Measurements from ENCODE around the gene IGFBP5.

IGFBP5 gene

DNA sequence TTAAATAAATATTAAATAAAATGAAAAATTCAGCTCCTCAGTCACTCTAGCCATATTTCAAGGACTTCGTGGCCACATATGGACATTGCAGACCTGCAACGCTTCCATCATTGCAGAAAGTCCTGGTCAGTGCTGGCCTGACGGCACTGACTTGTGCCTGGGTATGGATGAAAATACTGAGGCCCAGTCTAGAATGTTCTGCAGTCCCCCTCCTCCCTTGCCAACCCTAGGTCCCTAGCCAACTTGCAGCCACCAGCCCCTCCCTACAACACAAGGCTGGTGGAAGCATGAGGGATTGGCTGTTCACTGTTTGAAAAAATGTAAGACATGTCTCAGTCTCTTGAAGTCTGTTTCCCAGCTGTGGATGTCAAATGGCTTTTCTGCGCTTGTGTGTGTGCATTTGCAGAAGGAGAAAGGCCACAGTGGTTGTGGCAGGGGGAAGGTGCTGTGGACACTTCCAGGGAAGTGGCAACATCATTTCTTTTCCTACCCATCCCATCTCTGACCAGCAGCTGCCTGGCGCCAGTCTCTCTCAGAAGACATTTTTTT lies 9.9 kb downstream of the IGFBP5 start:
- Histone ChIP-seq H3K4me3 (ENCODE audit: low read length) (no peak overlapping the region), H3K9me3 (ENCODE audit: control insufficient read depth, low read length) (no peaks in the 10 kb centered on the region), H3K9ac (ENCODE audit: low read length) (no peak overlapping the region), H3K4me1 (ENCODE audit: control insufficient read depth, insufficient read depth, low read length) (peaks cover 53% of the 10 kb centered on the region), H3K36me3 (ENCODE audit: control insufficient read depth, insufficient read depth, low read length, severe bottlenecking) (peaks cover 25% of the 10 kb centered on the region), H3K27me3 (replicated peaks; ENCODE audit: control insufficient read depth, insufficient read depth, low read length) (no peaks in the 10 kb centered on the region)
- DNase-seq (ENCODE audit: low read depth): no peak

DNA sequence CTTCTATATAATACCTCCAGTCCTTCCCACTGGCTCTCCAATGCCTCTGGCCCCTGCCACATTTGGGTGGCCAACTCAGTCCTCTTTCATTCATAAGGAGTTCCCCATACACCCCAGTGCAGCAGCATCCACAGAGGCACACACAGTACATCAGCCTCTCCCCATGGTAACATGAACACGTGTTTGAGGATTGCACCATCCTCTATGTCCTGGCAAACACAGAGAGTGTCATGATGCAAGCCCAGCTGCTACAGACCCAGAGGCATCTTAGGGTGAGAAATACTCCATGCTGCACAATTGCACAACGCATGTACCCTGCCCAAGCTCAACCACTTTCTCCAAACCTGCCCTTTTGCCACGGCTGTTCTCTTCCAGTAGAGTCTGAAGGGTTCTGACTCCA lies 11.5 kb downstream of the IGFBP5 start:
- Histone ChIP-seq H3K9me3 (ENCODE audit: control insufficient read depth, low read length) (no peaks in the 10 kb centered on the region), H3K36me3 (ENCODE audit: control insufficient read depth, insufficient read depth, low read length, severe bottlenecking) (peaks cover 23% of the 10 kb centered on the region), H3K4me3 (ENCODE audit: low read length) (no peak overlapping the region), H3K9ac (ENCODE audit: low read length) (no peak overlapping the region), H3K27me3 (replicated peaks; ENCODE audit: control insufficient read depth, insufficient read depth, low read length) (no peaks in the 10 kb centered on the region), H3K4me1 (ENCODE audit: control insufficient read depth, insufficient read depth, low read length) (peaks cover 37% of the 10 kb centered on the region)
- DNase-seq (ENCODE audit: low read depth): peak; percentile 98

DNA sequence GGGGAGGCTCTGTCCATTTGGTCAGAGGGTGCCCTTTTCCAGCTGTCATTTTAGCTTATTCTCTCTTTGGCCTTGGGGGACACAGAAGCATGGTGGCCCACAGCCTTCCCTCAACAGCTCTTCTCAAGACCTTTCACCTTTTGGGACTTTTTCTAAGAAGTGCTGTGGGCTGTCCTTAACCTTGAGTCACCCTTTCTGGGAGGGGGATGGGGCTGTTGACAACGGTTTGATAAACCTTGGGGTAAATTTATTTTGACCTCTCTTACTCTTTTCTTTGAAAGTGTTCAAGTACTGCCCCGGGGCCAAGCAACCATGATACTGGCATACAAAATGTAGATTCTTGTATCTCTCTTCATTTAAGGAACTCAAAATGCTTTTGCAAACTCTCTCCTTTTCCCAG lies 13.7 kb downstream of the IGFBP5 start:
- DNase-seq (ENCODE audit: low read depth): no peak
- H3K36me3 ChIP-seq (ENCODE audit: control insufficient read depth, insufficient read depth, low read length, severe bottlenecking): peaks cover 32% of the 10 kb centered on the region

DNA sequence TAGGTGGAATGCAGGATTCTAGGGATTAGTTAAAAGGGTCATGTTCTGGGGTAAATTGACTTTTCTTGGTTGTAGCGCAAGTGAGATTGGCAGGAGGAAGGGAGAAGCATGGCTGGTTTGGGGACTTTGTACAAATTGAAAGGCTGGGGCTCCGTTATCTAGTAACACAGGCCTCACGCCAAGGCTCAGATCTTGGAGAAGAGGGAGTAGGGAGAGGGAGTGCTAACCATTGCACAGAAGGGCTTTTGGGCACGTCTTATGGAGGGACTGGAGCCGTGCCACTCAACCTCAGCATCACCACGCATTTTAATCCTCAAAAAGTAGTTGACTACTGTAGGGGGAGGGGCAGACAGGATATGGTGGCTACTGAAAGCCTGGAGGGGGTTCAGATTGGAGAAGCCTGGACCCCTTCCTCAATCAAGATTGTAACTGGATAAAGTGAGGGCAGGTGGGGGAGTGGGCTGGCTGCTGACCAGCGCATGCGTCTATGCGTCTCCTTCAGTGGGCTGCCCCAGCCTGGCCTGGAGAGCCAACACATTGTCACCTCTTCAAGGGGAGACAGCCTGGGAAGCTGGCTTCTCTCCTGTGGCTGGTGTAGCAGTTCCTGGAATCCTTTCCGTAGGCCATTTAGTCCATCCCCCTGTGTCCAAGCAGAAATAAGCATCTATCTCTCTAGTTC lies 14.3 kb downstream of the IGFBP5 start:
- Histone ChIP-seq H3K36me3 (ENCODE audit: control insufficient read depth, insufficient read depth, low read length, severe bottlenecking) (peaks cover 32% of the 10 kb centered on the region), H3K27me3 (replicated peaks; ENCODE audit: control insufficient read depth, insufficient read depth, low read length) (no peaks in the 10 kb centered on the region), H3K9ac (ENCODE audit: low read length) (no peak overlapping the region), H3K9me3 (ENCODE audit: control insufficient read depth, low read length) (no peaks in the 10 kb centered on the region), H3K4me3 (ENCODE audit: low read length) (no peak overlapping the region), H3K4me1 (ENCODE audit: control insufficient read depth, insufficient read depth, low read length) (peaks cover 33% of the 10 kb centered on the region)
- DNase-seq (ENCODE audit: low read depth): no peak

More for the DNA sequence above, 13.7 kb downstream of the IGFBP5 start:
- Histone ChIP-seq H3K4me1 (ENCODE audit: control insufficient read depth, insufficient read depth, low read length) (peaks cover 33% of the 10 kb centered on the region), H3K9ac (ENCODE audit: low read length) (peak overlapping the region; percentile 3), H3K4me3 (ENCODE audit: low read length) (peak overlapping the region; percentile 30), H3K27me3 (replicated peaks; ENCODE audit: control insufficient read depth, insufficient read depth, low read length) (no peaks in the 10 kb centered on the region), H3K9me3 (ENCODE audit: control insufficient read depth, low read length) (no peaks in the 10 kb centered on the region)

DNA sequence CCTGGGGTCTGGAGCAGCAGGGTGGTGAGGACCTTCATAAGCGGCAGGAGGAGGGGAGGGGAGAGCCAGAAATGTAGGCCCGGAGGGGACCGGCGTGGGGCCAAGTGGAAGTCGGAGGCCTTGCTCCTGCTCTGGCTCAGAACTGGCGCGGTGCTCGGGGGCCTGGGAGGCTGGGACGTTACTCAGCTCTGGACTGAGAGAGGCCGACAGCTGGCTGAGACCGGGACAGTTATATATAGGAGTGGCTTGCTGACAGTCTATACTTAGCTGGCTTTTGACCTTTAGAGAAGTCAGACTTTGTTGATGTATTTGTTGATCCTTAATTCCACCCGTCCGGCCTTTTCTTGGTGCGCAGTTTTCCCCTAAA lies 15.7 kb downstream of the IGFBP5 start:
- H3K36me3 ChIP-seq (ENCODE audit: control insufficient read depth, insufficient read depth, low read length, severe bottlenecking): peaks cover 45% of the 10 kb centered on the region
- peak overlapping the region; percentile 12 for H3K9ac ChIP-seq (ENCODE audit: low read length)
- H3K27me3 ChIP-seq (replicated peaks; ENCODE audit: control insufficient read depth, insufficient read depth, low read length): no peaks in the 10 kb centered on the region
- no peak for DNase-seq (ENCODE audit: low read depth)
- H3K4me3 ChIP-seq (ENCODE audit: low read length): no peak overlapping the region
- H3K9me3 ChIP-seq (ENCODE audit: control insufficient read depth, low read length): no peaks in the 10 kb centered on the region
- H3K4me1 ChIP-seq (ENCODE audit: control insufficient read depth, insufficient read depth, low read length): peaks cover 27% of the 10 kb centered on the region

DNA sequence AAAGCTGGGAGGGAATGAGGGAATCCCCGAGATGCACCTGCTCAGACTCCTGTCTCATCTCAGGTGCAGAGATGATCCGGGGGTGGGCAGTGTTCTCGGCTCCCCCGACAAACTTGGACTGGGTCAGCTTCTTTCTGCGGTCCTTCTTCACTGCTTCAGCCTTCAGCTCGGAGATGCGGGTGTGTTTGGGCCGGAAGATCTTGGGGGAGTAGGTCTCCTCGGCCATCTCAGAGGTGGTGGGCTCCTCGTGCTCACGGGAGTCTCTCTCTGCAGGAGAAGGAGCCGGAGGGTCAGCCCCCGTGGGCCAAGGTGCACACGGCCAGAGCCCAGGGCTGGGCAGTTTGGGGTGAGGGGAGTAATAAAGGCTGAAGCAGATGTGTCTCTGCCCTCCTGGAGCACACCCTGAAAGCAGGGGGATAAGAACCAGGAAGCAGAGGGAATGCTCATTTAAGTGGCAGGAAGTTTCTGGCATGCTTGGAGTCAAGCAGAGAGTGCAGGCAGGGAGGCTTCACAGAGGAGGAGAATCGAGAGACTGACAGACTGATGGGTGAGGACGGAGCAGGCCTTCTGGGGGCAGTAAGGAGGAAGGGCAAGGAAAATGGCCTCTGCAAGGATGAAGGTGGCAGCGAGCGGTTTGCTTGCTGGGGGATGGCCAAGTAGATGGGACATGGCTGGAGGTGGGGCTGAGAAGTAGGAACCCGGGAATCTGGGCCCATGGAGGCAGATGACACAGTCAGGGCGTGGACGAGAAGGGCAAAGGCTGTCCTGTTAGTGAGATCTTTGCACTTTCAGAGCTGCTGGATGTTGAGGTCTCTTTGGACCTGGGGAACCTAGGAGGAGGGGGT lies 16.3 kb downstream of the IGFBP5 start:
- DNase-seq (ENCODE audit: low read depth): no peak
- no peaks in the 10 kb centered on the region for H3K9me3 ChIP-seq (ENCODE audit: control insufficient read depth, low read length)

DNA sequence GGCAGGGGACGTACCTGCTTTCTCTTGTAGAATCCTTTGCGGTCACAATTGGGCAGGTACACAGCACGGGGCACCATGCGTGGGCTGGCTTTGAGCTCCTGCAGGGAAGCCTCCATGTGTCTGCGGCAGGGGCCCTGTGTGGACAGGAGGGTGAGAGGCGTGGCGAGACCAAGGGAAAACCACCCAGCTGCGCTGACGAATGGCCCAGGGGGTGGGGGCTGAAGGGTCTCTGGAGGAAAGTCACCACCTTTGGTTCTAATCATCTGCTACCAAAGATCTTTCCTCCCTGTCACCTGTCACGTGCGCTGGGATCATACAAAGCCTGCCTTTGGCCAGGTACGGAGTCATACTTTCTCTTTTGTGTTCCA lies 17.3 kb downstream of the IGFBP5 start:
- no peak for DNase-seq (ENCODE audit: low read depth)
- Histone ChIP-seq H3K27me3 (replicated peaks; ENCODE audit: control insufficient read depth, insufficient read depth, low read length) (no peaks in the 10 kb centered on the region), H3K4me1 (ENCODE audit: control insufficient read depth, insufficient read depth, low read length) (peaks cover 13% of the 10 kb centered on the region), H3K36me3 (ENCODE audit: control insufficient read depth, insufficient read depth, low read length, severe bottlenecking) (peaks cover 45% of the 10 kb centered on the region), H3K9me3 (ENCODE audit: control insufficient read depth, low read length) (no peaks in the 10 kb centered on the region), H3K9ac (ENCODE audit: low read length) (no peak overlapping the region), H3K4me3 (ENCODE audit: low read length) (no peak overlapping the region)

More for the DNA sequence above, 16.3 kb downstream of the IGFBP5 start:
- no peak overlapping the region for H3K4me3 ChIP-seq (ENCODE audit: low read length)
- H3K4me1 ChIP-seq (ENCODE audit: control insufficient read depth, insufficient read depth, low read length): peaks cover 21% of the 10 kb centered on the region
- peaks cover 45% of the 10 kb centered on the region for H3K36me3 ChIP-seq (ENCODE audit: control insufficient read depth, insufficient read depth, low read length, severe bottlenecking)
- H3K27me3 ChIP-seq (replicated peaks; ENCODE audit: control insufficient read depth, insufficient read depth, low read length): no peaks in the 10 kb centered on the region
- H3K9ac ChIP-seq (ENCODE audit: low read length): peak overlapping the region; percentile 12

DNA sequence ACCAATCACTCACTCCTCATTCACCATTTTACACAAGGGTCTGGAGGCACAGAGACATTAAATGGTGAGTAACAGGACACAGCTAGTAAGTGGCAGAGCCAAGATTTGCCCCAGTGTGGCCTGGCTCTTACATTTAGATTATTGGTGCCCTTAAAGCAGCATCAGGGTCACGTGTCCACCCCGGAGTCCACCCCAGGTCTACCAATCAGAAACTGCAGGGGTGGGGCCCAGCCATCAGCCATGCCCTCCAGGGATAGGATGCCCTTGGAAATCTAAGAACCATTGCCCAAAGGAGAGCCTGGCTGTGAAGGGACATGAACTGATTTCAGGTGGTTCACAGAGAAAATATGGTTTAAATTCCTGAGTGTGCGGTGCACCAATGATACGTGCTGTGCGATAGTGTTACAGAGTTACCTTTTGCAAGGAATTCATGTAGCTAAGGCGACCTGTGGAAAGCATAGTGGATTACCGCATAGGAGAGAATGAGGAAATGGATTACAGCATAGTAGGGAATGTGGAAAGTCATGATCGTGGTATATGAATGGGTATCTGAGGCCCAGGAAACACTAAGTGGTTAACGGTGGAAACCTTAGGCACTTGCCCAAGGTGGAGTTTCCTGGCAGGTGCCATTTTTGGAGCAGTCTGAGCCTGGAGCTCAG lies 17.8 kb downstream of the IGFBP5 start:
- Histone ChIP-seq H3K9ac (ENCODE audit: low read length) (no peak overlapping the region), H3K4me1 (ENCODE audit: control insufficient read depth, insufficient read depth, low read length) (peaks cover 11% of the 10 kb centered on the region), H3K4me3 (ENCODE audit: low read length) (no peak overlapping the region), H3K27me3 (replicated peaks; ENCODE audit: control insufficient read depth, insufficient read depth, low read length) (no peaks in the 10 kb centered on the region), H3K9me3 (ENCODE audit: control insufficient read depth, low read length) (no peaks in the 10 kb centered on the region), H3K36me3 (ENCODE audit: control insufficient read depth, insufficient read depth, low read length, severe bottlenecking) (peaks cover 45% of the 10 kb centered on the region)
- DNase-seq (ENCODE audit: low read depth): no peak

DNA sequence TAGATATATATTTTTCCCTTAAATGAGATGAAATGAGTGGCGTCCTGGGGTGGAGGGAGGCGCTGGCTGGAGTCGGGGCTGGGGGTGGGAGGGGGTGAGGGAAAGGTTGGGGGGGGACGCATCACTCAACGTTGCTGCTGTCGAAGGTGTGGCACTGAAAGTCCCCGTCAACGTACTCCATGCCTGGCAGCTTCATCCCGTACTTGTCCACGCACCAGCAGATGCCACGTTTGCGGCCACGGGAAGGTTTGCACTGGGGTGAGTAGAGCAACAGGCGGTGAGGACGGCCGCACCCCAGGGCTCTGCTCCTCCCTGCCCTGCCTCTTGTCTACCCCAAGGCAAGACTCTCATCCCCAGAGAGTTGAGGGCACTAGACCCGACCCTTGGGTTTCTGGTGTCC lies 18.7 kb downstream of the IGFBP5 start:
- peaks cover 45% of the 10 kb centered on the region for H3K36me3 ChIP-seq (ENCODE audit: control insufficient read depth, insufficient read depth, low read length, severe bottlenecking)
- H3K4me1 ChIP-seq (ENCODE audit: control insufficient read depth, insufficient read depth, low read length): peaks cover 2% of the 10 kb centered on the region

DNA sequence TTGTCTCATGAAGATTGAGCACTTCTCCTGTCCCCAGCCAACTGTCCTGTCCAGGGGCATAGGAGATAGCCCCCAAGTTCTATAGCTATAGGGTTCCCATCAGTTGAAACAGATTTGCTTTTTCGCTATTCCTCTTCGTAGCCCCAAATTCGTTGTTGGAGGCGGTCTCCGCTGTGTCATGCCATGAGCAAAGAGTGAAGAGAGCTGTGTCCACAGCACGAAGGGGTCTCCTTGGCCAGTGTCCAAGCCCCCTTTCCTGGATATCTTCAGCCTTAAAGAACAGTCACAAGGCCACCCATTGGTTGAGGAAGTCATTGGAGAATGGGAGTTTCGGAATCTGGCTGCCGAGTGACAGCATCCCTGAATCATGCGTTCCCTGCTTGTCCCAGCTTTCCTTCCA lies 21.0 kb downstream of the IGFBP5 start:
- no peaks in the 10 kb centered on the region for H3K9me3 ChIP-seq (ENCODE audit: control insufficient read depth, low read length)
- no peak overlapping the region for H3K9ac ChIP-seq (ENCODE audit: low read length)
- H3K36me3 ChIP-seq (ENCODE audit: control insufficient read depth, insufficient read depth, low read length, severe bottlenecking): peaks cover 43% of the 10 kb centered on the region
- H3K4me1 ChIP-seq (ENCODE audit: control insufficient read depth, insufficient read depth, low read length): no peaks in the 10 kb centered on the region
- H3K4me3 ChIP-seq (ENCODE audit: low read length): no peak overlapping the region
- no peaks in the 10 kb centered on the region for H3K27me3 ChIP-seq (replicated peaks; ENCODE audit: control insufficient read depth, insufficient read depth, low read length)
- no peak for DNase-seq (ENCODE audit: low read depth)

More for the DNA sequence above, 18.7 kb downstream of the IGFBP5 start:
- H3K9ac ChIP-seq (ENCODE audit: low read length): no peak overlapping the region
- DNase-seq (ENCODE audit: low read depth): no peak
- no peaks in the 10 kb centered on the region for H3K9me3 ChIP-seq (ENCODE audit: control insufficient read depth, low read length)
- H3K4me3 ChIP-seq (ENCODE audit: low read length): no peak overlapping the region
- H3K27me3 ChIP-seq (replicated peaks; ENCODE audit: control insufficient read depth, insufficient read depth, low read length): no peaks in the 10 kb centered on the region

DNA sequence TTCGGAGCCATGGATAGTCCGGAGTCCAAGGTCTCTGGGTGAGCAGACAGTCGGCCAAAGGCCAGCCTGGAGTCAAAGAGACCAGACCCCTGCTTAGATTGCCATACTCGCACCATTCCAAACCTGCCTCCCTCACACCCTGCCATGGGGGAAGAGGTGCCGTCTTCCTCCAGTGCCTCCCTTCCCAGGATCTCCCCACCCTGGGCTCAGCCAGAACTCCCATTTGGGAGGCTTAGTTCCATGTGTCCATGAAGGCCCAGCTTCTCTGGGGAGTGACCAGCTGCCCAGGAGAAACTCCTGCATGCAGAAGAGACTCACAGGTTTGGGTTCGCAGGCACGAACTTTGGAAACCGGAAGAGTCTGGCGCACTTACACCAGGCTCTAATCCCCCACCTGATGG lies 21.7 kb downstream of the IGFBP5 start:
- peaks cover 36% of the 10 kb centered on the region for H3K36me3 ChIP-seq (ENCODE audit: control insufficient read depth, insufficient read depth, low read length, severe bottlenecking)
- H3K9ac ChIP-seq (ENCODE audit: low read length): no peak overlapping the region
- H3K4me3 ChIP-seq (ENCODE audit: low read length): no peak overlapping the region
- DNase-seq (ENCODE audit: low read depth): no peak
- H3K4me1 ChIP-seq (ENCODE audit: control insufficient read depth, insufficient read depth, low read length): no peaks in the 10 kb centered on the region
- no peaks in the 10 kb centered on the region for H3K9me3 ChIP-seq (ENCODE audit: control insufficient read depth, low read length)
- H3K27me3 ChIP-seq (replicated peaks; ENCODE audit: control insufficient read depth, insufficient read depth, low read length): no peaks in the 10 kb centered on the region
